HEK293 (cell line): Measurements from ENCODE around the gene UGT2A3.

Experiments
- MEIS1 ChIP-seq: sonication (generic); formaldehyde crosslinking; IDR thresholded peaks from 2 replicates; pipeline ENCODE4 v1.8.1; 2022; ENCODE audit warnings: missing genetic modification reagents, mild to moderate bottlenecking, borderline replicate concordance
- YY1 ChIP-seq: fragments of 450-650 bp; formaldehyde crosslinking; IDR thresholded peaks from 2 replicates; pipeline ENCODE4 v1.5.1; 2018; ENCODE audit warnings: missing biosample characterization, missing genetic modification characterization
- TF ChIP-seq, protein P1 (sequence below): fragments of 450-650 bp; formaldehyde crosslinking; IDR thresholded peaks from 2 replicates; pipeline ENCODE4 v1.5.1; 2016; ENCODE audit warnings: missing biosample characterization, missing genetic modification characterization

DNA sequence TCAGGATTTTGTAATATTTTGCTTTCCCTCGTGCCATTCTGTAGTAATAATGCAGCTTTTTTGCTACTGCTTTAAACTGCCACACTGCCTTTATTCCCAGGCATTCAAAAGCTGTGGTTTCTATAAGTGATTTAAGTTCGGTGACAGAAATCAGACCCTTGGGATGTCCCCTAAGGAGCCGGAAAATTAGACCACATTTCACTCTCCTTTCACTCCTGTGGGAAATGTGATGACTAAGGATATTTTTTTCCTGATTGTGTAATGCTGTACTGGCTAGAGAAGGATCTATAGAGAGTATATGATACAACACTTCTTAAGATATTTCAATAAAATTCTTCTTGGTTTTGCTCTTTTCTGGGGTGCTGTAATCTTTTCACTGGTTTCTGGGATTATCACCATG, 24.4 kb downstream of the UGT2A3 start:
- TF ChIP-seq MEIS1 (CRISPR knock-in tag) (no peak), YY1 (no peak)
- TF ChIP-seq, protein P1, sequence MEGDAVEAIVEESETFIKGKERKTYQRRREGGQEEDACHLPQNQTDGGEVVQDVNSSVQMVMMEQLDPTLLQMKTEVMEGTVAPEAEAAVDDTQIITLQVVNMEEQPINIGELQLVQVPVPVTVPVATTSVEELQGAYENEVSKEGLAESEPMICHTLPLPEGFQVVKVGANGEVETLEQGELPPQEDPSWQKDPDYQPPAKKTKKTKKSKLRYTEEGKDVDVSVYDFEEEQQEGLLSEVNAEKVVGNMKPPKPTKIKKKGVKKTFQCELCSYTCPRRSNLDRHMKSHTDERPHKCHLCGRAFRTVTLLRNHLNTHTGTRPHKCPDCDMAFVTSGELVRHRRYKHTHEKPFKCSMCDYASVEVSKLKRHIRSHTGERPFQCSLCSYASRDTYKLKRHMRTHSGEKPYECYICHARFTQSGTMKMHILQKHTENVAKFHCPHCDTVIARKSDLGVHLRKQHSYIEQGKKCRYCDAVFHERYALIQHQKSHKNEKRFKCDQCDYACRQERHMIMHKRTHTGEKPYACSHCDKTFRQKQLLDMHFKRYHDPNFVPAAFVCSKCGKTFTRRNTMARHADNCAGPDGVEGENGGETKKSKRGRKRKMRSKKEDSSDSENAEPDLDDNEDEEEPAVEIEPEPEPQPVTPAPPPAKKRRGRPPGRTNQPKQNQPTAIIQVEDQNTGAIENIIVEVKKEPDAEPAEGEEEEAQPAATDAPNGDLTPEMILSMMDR (tag by site-specific recombination), result no peak
